GM19463 (cell line): Measurements from ENCODE around the gene CALHM6.
"Not testable (repeated sequence)": the region's sequence is repeated elsewhere in the genome, so short reads cannot be mapped to it uniquely, and the experiment has no call there.

ENCODE experiments used
- ATAC-seq: cut with Tn5 transposase; IDR thresholded peaks from one replicate; pipeline ENCODE4 v1.9.1; 2021; ENCODE audit warnings: mild to moderate bottlenecking, moderate library complexity; ENCODE audit not compliant: unreplicated experiment

The CALHM6 gene

DNA sequence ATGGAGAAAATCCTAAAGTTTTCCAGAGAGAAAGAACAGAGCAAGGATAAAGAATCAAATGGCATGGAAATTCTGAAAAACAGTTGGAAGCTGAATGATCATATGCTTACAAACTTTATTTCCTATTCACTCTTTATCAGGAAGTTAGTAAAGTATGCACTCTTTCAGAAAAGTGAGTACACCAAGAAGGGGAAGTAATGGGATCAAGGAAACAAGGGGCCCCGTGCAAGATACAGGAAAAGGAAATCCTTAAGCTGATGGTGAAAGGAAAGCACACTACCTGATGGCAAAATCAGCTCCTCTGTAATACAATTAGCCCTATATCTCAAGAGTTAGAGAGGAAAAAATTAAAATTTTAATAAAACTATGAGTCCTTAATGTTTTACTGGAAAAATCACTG lies 14.0 kb downstream of the CALHM6 start:
- ATAC-seq: no peak

DNA sequence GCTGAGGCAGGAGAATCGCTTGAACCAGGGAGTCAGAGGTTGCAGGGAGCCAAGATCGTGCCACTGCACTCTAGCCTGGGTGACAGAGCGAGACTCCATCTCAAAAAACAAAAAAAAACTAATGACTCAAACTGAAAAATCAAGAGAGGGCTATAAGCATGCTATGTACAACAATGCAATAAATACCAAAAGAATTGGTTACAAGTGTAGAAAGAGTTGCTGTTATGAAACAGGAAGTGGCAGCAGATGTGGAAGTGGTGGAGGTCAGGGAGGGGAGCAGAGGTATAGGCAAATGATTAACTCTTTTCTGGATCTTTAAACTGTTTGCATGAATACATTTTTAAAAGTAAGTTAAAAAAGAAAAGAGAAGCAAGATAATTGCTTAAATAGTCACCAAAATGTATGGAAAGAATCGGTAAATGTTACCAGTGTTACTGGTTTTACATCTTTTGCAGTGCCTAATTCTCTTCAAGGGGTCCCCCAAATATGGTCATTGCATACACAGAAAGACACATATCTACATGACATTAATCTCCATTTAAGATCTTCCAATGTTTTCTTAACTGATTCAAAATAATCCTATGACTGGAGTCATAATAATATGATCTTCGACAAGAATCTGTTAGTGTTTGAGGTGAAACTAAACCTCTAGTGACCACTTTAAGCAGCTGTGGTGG lies 15.0 kb downstream of the CALHM6 start:
- peak; percentile 100 for ATAC-seq

DNA sequence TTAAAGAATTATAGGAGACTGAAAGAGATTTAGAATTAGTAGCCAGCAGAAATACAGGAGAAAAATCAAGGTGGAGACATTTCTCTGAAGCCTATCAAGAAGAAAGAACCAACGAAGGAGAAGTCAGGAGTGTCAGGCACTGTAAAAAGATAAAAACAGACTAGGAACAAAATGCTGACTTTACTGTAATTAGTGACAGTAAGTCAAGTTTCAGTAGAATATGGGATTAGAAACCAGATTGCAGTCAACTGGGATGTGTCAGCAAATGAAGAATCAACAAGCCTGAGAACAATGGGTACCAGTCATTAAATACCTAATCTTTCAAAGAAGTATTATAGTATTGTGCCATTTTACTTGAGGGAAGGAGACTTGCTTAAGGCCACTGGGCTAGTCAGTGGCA lies 21.6 kb downstream of the CALHM6 start:
- no peak for ATAC-seq

- ATAC-seq: no peak
Observed at GRCh38 chr6:116483616-116484015, 22.4 kb downstream of the CALHM6 start.

DNA sequence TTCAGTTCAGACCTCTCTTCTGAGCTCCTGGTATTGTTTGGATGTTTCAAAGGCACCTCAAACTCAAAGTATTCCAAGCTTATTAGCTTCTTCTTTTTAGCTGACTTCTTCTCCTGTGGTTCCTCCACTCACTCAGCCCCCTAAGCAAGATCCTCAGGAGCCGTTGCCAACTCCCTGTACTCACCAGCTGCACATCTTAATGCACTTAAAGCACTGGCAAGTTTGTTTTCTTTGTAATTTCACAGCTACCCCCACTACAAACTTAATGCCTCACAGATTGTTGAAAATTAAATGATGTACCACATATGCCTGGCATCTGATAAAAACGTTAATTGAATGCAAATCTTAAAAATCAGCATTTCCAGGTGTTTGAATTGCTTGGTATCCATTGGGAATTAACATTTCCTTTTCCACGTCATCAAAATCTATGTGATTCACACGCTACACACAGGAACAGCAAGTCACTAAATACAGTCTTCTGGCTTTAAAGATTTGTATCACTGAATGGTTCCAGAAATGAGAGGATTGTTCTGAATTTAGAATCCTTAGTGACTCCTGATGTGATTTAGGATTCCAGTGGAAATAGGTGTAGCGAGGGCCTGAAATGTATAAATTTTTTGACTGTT lies 24.5 kb downstream of the CALHM6 start:
- no peak for ATAC-seq

GRCh38 chr6:116491610-116492330 lies 30.6 kb downstream of the CALHM6 start:
- no peak for ATAC-seq

GRCh38 chr6:116492331-116493067 lies 31.3 kb downstream of the CALHM6 start:
- no peak for ATAC-seq

DNA sequence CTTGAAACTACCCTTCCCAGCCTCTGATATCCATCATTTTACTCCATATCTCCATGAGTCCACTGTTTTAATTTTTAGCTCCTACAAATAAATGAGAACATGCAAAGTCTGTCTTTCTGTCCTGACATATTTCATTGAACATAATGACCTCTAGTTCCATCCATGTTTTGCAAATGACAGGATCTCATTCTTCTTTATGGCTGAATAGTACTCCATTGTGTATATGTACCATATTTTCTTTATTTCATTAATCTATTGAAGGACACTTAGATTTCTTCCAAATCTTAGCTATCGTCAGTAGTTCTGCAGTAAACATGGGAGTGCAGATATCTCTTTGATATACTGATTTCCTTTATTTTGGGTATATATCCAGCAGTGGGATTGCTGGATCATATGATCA lies 34.0 kb downstream of the CALHM6 start:
- ATAC-seq: not testable (repeated sequence)

- ATAC-seq: no peak
Observed at GRCh38 chr6:116497113-116497676, 36.0 kb downstream of the CALHM6 start.

DNA sequence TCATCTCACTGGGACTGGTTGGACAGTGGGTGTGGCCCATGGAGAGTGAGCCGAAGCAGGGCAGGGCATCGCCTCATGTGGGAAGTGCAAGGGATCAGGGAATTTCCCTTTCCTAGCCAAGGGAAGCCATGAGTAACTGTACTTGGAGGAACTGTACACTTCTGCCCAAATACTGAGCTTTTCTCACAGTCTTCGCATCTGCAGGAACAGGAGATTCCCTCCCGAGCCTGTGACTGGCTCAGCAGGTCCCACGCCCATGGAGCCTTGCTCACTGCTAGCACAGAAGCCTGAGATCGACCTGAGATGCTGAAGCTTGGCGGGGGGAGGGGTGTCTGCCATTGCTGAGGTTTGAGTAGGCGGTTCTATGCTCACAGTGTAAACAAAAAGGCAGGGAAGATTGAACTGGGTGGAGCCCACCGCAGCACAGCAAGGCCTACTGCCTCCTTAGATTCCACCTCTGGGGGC lies 39.8 kb downstream of the CALHM6 start:
- no peak for ATAC-seq

- ATAC-seq: no peak
Observed at GRCh38 chr6:116507324-116507723, 46.1 kb downstream of the CALHM6 start.

DNA sequence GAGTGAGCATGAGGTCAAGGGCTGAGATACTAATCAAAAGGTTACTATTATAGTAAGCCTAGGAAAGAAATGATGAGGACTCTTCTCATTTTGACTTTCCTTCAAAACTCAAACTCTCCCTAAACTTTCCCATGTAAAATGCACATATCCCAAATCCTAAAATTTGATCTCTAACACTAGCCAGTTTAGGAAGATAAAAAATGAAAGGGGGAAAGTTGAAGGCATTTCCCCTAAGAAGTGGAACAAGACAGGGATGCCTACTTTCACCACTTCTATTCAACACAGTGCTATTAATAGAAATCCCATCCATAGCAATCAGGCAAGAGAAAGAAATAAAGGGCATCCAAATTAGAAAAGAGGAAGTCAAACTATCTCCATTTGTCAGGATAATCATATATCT lies 47.4 kb downstream of the CALHM6 start:
- no peak for ATAC-seq

GRCh38 chr6:116511424-116512110 lies 50.4 kb downstream of the CALHM6 start, which contains the start of gene CALHM5:
TSS of gene CALHM5 (plus strand) at chr6:116511639. CDS start at chr6:116511697, 58 bp downstream.
- no peak for ATAC-seq

- ATAC-seq: peak; percentile 90
Observed at GRCh38 chr6:116512111-116512559, 51.0 kb downstream of the CALHM6 start.

- ATAC-seq: no peak
Observed at GRCh38 chr6:116512734-116513133, 51.6 kb downstream of the CALHM6 start.
